Measurements from ENCODE around the gene MUC2. TPM values are rescaled to one million over a fixed set of nuclear protein-coding genes. Genes with fewer than 3 reads are reported as not detected.

Gene MUC2
- total and polyA plus RNA-seq, 10 of the 15 experiments (the other 5 are each of a cell fraction or from before 2014, with no cell fraction given): 0.23 TPM; not detected in 9

DNA sequence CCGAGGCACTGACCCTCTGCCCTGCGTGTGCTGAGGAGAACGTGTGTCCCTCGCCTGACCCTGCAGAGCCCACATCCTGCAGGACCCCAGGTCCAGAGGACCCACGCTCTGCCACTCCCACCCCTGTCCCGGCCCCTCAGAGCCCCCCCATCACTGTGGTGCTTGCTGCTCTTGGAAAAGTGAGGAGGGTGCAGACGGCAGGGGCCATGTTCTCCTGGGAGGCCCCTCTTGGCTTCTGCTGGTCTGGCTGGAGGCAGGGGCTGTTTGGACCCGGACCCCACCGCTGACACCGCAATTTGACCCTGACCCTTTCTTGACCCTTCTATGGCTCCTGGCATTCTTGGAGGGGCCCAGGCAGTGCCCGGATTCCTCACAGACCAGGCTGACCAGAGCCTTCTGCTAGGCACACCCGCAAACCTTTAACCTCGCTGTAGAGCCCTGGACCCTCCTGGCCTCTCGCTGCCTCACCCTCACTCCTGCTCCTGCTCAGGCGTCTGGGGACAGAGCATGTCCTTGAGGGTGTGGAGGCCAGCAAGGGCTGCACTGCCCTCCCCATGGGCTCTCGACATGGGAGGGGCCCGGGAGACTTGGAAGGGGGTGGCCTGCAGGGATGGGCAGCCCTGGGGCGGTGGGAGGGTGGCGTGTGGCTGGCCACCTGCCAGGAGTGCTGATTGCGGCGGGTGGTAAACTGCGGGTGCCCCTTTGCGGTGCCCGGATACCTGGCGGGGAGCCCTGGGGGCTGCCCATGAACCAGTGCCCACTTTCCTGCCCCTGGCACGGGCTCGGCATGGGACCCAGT, 46.1 kb downstream of the MUC2 start (continued):
- TF ChIP-seq MTA3 (IDR thresholded peaks at IDR 0.05; ENCODE audit: borderline replicate concordance, low read length) (no peak), NR2C2 (IDR thresholded peaks at IDR 0.05; ENCODE audit: borderline replicate concordance, control insufficient read depth, insufficient read length, low read depth) (no peak), RAD21 (IDR thresholded peaks at IDR 0.05; ENCODE audit: insufficient read depth, low read depth, low read length) (no peak)
- TF ChIP-seq, protein P1, sequence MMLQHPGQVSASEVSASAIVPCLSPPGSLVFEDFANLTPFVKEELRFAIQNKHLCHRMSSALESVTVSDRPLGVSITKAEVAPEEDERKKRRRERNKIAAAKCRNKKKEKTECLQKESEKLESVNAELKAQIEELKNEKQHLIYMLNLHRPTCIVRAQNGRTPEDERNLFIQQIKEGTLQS (IDR thresholded peaks at IDR 0.05; ENCODE audit: borderline replicate concordance, extremely low read depth, low read depth, low read length): no peak

DNA sequence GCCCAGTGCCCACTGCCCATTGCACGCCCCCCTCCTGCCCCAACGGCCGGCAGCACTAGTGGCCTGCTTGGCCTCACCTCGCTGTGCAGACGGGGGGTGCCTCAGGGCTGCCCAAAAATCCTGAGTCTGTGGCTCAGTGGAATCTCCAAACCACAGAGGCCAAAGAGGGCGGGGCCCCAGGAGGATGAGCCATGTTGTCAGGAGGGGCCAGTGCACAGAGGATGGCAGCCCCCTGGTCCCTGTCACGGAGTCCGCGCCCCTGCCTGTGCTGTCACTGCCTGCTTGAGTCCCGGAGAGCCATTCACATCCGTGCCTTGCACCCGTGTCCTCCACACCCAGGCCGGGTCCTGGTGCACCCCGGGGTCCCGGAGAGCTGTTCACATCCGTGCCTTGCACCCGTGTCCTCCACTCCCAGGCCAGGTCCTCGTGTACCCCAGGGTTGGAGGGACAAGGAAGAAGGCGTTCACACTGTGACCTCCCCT, 46.7 kb downstream of the MUC2 start:
- ATAC-seq (no peak), FAIRE-seq (no peak), DNase-seq (ENCODE audit: low read depth, low spot score) (no peak)
- H3K27ac ChIP-seq (ENCODE audit: control insufficient read depth, insufficient read depth): no peak overlapping the region
- intact Hi-C loops (cut with micrococcal nuclease; ENCODE audit: unreplicated experiment): no loop called here
- H3K27me3 ChIP-seq (replicated peaks in 1 of 2; ENCODE audit: control insufficient read depth in 2 of 2, insufficient read depth in 2 of 2, low read length in 1 of 2): no peaks in the 10 kb centered on the region
- CTCF ChIA-PET: no interaction called here
- no peak overlapping the region for H3K4me3 ChIP-seq
- SMC1A ChIA-PET (ENCODE audit: uncharacterized antibody, unreplicated experiment): no interaction called here
- no peaks in the 10 kb centered on the region for H3K4me1 ChIP-seq (ENCODE audit: control insufficient read depth, insufficient read depth, low read length)
- no peak overlapping the region for H3K4me2 ChIP-seq (ENCODE audit: control insufficient read depth, insufficient read depth)
- POLR2A ChIA-PET: no interaction called here
- H2AFZ ChIP-seq (ENCODE audit: control insufficient read depth, low read depth, low read length): no peak overlapping the region
- no peak for TF ChIP-seq PAX8 (IDR thresholded peaks at IDR 0.05)
- no peak for TF ChIP-seq YY1 (IDR thresholded peaks at IDR 0.05; ENCODE audit: low read depth, low read length)
- TF ChIP-seq NRF1 (conservative IDR thresholded peaks at IDR 0.05; ENCODE audit: low read depth, low read length): no peak
- TF ChIP-seq KLF5 (IDR thresholded peaks at IDR 0.05; ENCODE audit: partially characterized antibody): no peak
- TF ChIP-seq SRF (IDR thresholded peaks at IDR 0.05; ENCODE audit: low read depth in 2 of 2, low read length in 2 of 2): no peak
- TF ChIP-seq IKZF1 (conservative IDR thresholded peaks at IDR 0.05): no peak
- no peak for TF ChIP-seq ATF7 (IDR thresholded peaks at IDR 0.05; ENCODE audit: low read depth)
- no peak for TF ChIP-seq SMARCA5 (IDR thresholded peaks at IDR 0.05)
- no peak for TF ChIP-seq ZSCAN29 (IDR thresholded peaks at IDR 0.05)
- TF ChIP-seq ATF2 (IDR thresholded peaks at IDR 0.05; ENCODE audit: low read length): no peak
- TF ChIP-seq STAT1 (conservative IDR thresholded peaks at IDR 0.05): no peak
- no peak for TF ChIP-seq POLR2AphosphoS5 (IDR thresholded peaks at IDR 0.05; ENCODE audit: low read length)
- no peak overlapping the region for H3K9ac ChIP-seq (ENCODE audit: control insufficient read depth, insufficient read depth, low read length)
- H3K79me2 ChIP-seq (ENCODE audit: control insufficient read depth, insufficient read depth, low read length): no peaks in the 10 kb centered on the region
- WGBS (ENCODE audit: insufficient coverage, insufficient replicate concordance, low lambda C conversion rate, missing lambda C conversion rate): 30% methylated on average over 19 of the region's 19 CpGs
- H4K20me1 ChIP-seq (ENCODE audit: control insufficient read depth, insufficient read depth): no peaks in the 10 kb centered on the region
- RAD21 ChIA-PET (ENCODE audit: unreplicated experiment): no interaction called here
- H3K36me3 ChIP-seq (ENCODE audit: control insufficient read depth in 2 of 2, insufficient read depth in 2 of 2, low read length in 1 of 2): no peaks in the 10 kb centered on the region
- in situ Hi-C loops (cut with MboI): no loop called here
- H3K9me3 ChIP-seq (replicated peaks; ENCODE audit: control insufficient read depth, insufficient read depth, low read length): no peaks in the 10 kb centered on the region
- BruUV-seq (replicated peaks): no TSS peak
